HS-5 (cell line): ENCODE data around the gene VPS4B.
"Not testable (repeated sequence)": the region's sequence is repeated elsewhere in the genome, so short reads cannot be mapped to it uniquely, and the experiment has no call there.

ENCODE experiments used
- DNase-seq: peaks from one replicate; pipeline ENCODE4 v3.0.0-alpha.2; 2012; ENCODE audit warnings: low read depth

VPS4B gene

GRCh38 chr18:63367053-63367953 is 55.0 kb downstream of the VPS4B start, which contains the start of gene KDSR:
KDSR (minus strand) TSS chr18:63367206; CDS start chr18:63367118, 88 bp downstream.
- DNase-seq: peak; percentile 77

GRCh38 chr18:63366213-63367052 is 55.8 kb downstream of the VPS4B start:
- DNase-seq: peak; percentile 28

- no peak for DNase-seq
Observed at GRCh38 chr18:63365876-63366212, 56.4 kb downstream of the VPS4B start.

GRCh38 chr18:63363951-63364350 is 58.3 kb downstream of the VPS4B start:
- DNase-seq: no peak

- DNase-seq: not testable (repeated sequence)
Observed at GRCh38 chr18:63363420-63363819, 58.9 kb downstream of the VPS4B start.

GRCh38 chr18:63356272-63356896 is 65.9 kb downstream of the VPS4B start:
- no peak for DNase-seq

GRCh38 chr18:63350230-63350629 is 72.0 kb downstream of the VPS4B start:
- DNase-seq: no peak

- no peak for DNase-seq
Observed at GRCh38 chr18:63348508-63349136, 73.7 kb downstream of the VPS4B start.

GRCh38 chr18:63346480-63347183 is 75.6 kb downstream of the VPS4B start:
- no peak for DNase-seq

- no peak for DNase-seq
Observed at GRCh38 chr18:63346031-63346430, 76.2 kb downstream of the VPS4B start.

- no peak for DNase-seq
Observed at GRCh38 chr18:63344918-63345317, 77.4 kb downstream of the VPS4B start.

- no peak for DNase-seq
Observed at GRCh38 chr18:63344263-63344662, 78.0 kb downstream of the VPS4B start.

GRCh38 chr18:63342206-63342605 is 80.1 kb downstream of the VPS4B start:
- no peak for DNase-seq

- DNase-seq: no peak
Observed at GRCh38 chr18:63339920-63340484, 82.3 kb downstream of the VPS4B start.
